ENCODE results near the gene FBXO41. TPM values are rescaled to one million over a fixed set of nuclear protein-coding genes. Genes with fewer than 3 reads are reported as not detected.

FBXO41 gene
- total RNA-seq, 2 donors from 2014 or later, result 3.5 to 6.1 TPM

DNA sequence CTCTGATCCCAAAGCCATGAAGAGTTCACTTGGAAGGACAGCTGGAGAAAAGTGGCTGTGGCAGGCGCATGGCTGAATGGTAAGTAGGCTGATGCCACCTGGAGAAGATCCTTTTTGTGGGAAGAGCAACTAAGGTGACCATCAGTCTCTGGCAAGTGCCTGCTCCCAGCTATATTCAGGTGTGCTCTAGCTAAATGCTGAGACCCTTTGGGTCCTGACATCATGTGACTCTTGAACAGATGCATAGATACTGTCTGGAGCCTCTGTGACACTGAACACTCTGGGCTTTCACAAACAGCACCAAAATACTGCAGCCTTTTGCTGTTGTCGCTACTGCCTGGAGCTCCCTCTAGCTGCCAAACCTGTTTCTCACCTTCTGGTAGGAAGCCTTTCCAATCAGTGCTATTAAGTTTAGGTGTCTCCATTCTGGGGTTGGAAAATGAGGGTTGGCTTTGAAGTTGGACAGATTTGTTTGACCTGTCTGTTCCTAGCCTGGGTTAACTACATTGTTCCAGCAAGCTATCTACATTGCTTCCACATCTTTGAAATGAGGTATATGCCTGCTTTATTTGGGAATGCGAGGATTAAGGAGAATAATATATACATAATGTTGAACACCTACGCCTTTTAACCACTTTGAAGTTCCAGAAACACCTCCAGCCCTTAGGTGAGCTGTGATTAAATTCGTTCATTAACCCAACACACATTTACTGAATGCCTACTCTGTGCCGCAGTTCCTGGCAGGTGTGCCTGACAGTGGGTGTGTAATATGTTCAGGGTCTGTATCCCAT lies 6.0 kb upstream of the FBXO41 start:
- TF ChIP-seq, protein P1, sequence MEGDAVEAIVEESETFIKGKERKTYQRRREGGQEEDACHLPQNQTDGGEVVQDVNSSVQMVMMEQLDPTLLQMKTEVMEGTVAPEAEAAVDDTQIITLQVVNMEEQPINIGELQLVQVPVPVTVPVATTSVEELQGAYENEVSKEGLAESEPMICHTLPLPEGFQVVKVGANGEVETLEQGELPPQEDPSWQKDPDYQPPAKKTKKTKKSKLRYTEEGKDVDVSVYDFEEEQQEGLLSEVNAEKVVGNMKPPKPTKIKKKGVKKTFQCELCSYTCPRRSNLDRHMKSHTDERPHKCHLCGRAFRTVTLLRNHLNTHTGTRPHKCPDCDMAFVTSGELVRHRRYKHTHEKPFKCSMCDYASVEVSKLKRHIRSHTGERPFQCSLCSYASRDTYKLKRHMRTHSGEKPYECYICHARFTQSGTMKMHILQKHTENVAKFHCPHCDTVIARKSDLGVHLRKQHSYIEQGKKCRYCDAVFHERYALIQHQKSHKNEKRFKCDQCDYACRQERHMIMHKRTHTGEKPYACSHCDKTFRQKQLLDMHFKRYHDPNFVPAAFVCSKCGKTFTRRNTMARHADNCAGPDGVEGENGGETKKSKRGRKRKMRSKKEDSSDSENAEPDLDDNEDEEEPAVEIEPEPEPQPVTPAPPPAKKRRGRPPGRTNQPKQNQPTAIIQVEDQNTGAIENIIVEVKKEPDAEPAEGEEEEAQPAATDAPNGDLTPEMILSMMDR (IDR thresholded peaks at IDR 0.05), result no peak
- DNase-seq (ENCODE audit: low spot score) (no peak), ATAC-seq (ENCODE audit: insufficient number of reproducible peaks, low FRiP score, low read depth) (no peak)
- Histone ChIP-seq H3K4me3 (no peak overlapping the region), H3K27ac (no peak overlapping the region), H3K4me1 (ENCODE audit: control insufficient read depth in 1 of 2, low read depth in 2 of 2) (peaks cover 10 to 22% of the 10 kb centered on the region in 2 donors), H3K9me3 (no peaks in the 10 kb centered on the region), H3K36me3 (no peaks in the 10 kb centered on the region), H3K27me3 (replicated peaks; ENCODE audit: insufficient read depth) (peaks cover 24% of the 10 kb centered on the region)

DNA sequence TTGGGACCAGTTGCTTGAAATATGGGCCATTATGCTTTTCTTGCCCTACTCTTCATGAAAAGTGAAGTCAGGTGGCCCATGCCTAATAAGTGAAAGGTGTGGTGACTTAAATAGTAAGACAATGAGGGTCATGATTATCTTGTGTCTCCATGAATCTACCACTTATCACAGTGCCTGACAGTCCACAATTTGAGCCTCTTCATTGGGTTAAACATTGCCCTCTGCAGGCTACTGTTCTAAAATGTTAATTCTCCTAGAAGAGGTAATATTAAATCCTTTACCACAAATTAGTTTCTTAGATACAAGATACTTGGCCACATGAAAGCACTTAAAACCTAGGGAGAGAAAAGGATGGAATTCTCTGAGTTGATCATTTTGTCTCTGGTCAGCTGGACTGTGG lies 5.0 kb upstream of the FBXO41 start:
- H3K4me3 ChIP-seq, result no peak overlapping the region
- ATAC-seq (ENCODE audit: insufficient number of reproducible peaks, low FRiP score, low read depth) (no peak), DNase-seq (ENCODE audit: low spot score) (no peak)
- H3K9me3 ChIP-seq, result no peaks in the 10 kb centered on the region
- TF ChIP-seq, protein P1 (IDR thresholded peaks at IDR 0.05), result no peak
- peaks cover 10 to 31% of the 10 kb centered on the region in 2 donors for H3K4me1 ChIP-seq (ENCODE audit: control insufficient read depth in 1 of 2, low read depth in 2 of 2)
- no peaks in the 10 kb centered on the region for H3K36me3 ChIP-seq
- peaks cover 14% of the 10 kb centered on the region for H3K27me3 ChIP-seq (replicated peaks; ENCODE audit: insufficient read depth)
- H3K27ac ChIP-seq, result no peak overlapping the region

DNA sequence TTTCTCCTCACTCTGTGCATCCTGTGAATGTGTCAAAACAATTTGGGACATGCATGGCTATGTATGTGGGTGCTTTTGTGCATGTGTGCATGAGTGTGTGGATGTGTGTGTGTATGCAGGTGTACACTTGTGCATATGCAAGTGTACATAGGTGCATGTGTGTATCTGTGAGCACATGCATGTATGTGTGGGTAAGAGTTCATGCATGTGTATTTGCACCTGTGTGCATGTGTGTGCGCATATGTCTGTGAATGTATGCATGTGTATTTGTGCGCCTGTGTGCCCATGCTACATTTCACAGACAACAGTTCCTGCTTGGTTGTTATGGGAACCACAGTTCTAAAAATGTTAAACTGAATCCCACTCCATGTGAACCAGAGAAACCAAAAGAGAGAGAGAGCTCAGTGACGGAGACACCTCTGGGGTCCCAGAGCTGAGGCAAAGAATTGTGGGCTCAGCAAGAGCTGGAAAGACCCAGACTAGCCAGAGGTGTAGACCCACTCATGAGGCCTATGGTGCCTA lies 1.9 kb upstream of the FBXO41 start:
- Histone ChIP-seq H3K27me3 (replicated peaks; ENCODE audit: insufficient read depth) (no peaks in the 10 kb centered on the region), H3K4me3 (no peak overlapping the region), H3K36me3 (no peaks in the 10 kb centered on the region), H3K9me3 (no peaks in the 10 kb centered on the region), H3K27ac (no peak overlapping the region), H3K4me1 (ENCODE audit: control insufficient read depth in 1 of 2, low read depth in 2 of 2) (peaks cover 0 to 16% of the 10 kb centered on the region in 2 donors)
- no peak for DNase-seq (ENCODE audit: low spot score)
- ATAC-seq (ENCODE audit: insufficient number of reproducible peaks, low FRiP score, low read depth), result no peak
- TF ChIP-seq, protein P1 (IDR thresholded peaks at IDR 0.05), result no peak

DNA sequence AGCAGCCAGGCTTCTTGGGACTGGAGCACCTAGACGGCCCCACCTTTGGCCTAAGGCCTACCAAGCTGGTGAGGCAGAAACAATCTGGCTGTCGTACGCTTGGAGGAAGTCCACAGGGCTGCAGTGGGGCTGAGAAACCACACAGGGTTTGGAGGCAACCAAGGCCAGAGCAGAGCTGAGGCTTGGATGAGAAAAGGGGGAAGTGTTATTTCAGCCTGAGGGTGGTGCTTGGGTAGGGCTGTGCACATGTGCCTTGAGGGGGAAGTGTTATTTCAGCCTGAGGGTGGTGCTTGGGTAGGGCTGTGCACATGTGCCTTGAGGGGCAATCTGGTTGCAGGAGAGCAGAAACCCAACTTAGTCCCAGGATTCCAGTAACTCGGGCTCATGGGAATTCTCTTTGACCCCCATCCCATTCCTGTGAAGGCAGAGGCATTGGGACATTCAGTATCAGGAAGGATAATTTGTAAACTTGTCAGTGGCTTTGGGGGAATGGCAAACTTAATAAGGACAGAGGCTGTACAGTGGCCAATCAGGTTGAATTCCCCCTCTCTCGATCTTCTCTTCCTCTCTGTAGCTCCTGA lies 971 bp upstream of the FBXO41 start:
- TF ChIP-seq, protein P1 (IDR thresholded peaks at IDR 0.05), result no peak
- Histone ChIP-seq H3K4me1 (ENCODE audit: control insufficient read depth in 1 of 2, low read depth in 2 of 2) (peaks cover 0 to 15% of the 10 kb centered on the region in 2 donors), H3K27me3 (replicated peaks; ENCODE audit: insufficient read depth) (no peaks in the 10 kb centered on the region), H3K4me3 (peak overlapping the region; percentile 86), H3K36me3 (no peaks in the 10 kb centered on the region), H3K27ac (no peak overlapping the region), H3K9me3 (no peaks in the 10 kb centered on the region)
- DNase-seq (ENCODE audit: low spot score) (no peak), ATAC-seq (ENCODE audit: insufficient number of reproducible peaks, low FRiP score, low read depth) (no peak)

DNA sequence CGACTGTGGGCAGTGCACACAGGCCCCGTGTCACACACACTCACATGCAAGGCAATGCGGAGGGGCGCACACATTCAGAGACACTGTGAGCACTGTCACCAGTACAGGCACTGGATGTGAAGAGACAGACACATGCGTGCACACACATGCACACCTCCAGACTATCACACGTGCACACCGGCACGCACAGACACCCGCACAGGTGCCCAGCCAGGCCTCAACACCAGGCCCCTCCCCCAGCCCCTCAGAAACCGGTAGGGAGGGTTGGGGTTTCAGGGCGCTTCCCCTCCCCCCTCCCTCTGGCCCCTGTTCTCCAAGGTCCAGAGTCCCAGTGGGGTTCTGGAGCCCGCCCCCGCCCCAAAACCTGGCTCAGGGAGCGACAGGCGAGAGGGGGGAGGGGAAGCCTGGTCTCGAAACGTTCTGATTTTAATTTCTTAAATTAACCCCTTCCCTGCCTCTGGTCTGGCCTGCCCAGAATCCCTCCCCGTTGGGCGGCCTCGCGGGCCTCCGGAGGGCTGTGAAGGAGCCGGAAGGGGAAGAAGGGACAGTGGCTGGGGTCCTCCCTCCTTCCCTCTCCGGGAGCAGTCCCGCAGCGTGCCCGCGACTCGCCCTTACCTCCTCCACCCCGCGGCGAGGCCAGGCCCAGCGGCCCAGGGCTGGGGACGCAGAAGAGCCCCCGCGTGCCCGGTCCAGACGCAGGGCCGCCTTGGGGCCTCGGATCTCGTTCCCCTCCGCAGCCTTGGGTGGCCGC lies 558 bp downstream of the FBXO41 start:
- DNase-seq (ENCODE audit: low spot score), result no peak
- H3K4me3 ChIP-seq, result peak overlapping the region; percentile 86
- H3K4me1 ChIP-seq (ENCODE audit: control insufficient read depth in 1 of 2, low read depth in 2 of 2), result peaks cover 0 to 15% of the 10 kb centered on the region in 2 donors
- TF ChIP-seq, protein P1 (IDR thresholded peaks at IDR 0.05), result no peak
- no peaks in the 10 kb centered on the region for H3K9me3 ChIP-seq
- no peaks in the 10 kb centered on the region for H3K36me3 ChIP-seq
- no peaks in the 10 kb centered on the region for H3K27me3 ChIP-seq (replicated peaks; ENCODE audit: insufficient read depth)
- no peak overlapping the region for H3K27ac ChIP-seq
- ATAC-seq (ENCODE audit: insufficient number of reproducible peaks, low FRiP score, low read depth), result no peak
